Fibroblast of pulmonary artery (primary cell): Measurements from ENCODE around the gene COG5.
"Not testable (repeated sequence)": the region's sequence is repeated elsewhere in the genome, so short reads cannot be mapped to it uniquely, and the experiment has no call there.

Experiments used
- DNase-seq: peaks from one replicate; pipeline ENCODE4 v3.0.0-alpha.2; 2010; ENCODE audit warnings: low read depth
- H3K4me3 ChIP-seq: replicated peaks from 2 replicates; pipeline ENCODE4 v1.5.1; 2011; ENCODE audit warnings: low read depth, mild to moderate bottlenecking, control low read depth, low read length, moderate library complexity
- CTCF ChIP-seq: IDR thresholded peaks from 2 replicates; pipeline ENCODE4 v1.5.1; 2011; ENCODE audit warnings: mild to moderate bottlenecking, control low read depth, low read length, inconsistent platforms; ENCODE audit errors: missing control alignments

Gene COG5

GRCh38 chr7:107232568-107233090, 331.1 kb downstream of the COG5 start:
- DNase-seq, result peak; percentile 10
- no peak for TF ChIP-seq CTCF
- H3K4me3 ChIP-seq, result no peak overlapping the region

GRCh38 chr7:107230334-107230733, 333.4 kb downstream of the COG5 start:
- no peak overlapping the region for H3K4me3 ChIP-seq
- DNase-seq, result no peak
- no peak for TF ChIP-seq CTCF

GRCh38 chr7:107228291-107228690, 335.4 kb downstream of the COG5 start:
- no peak for DNase-seq
- no peak for TF ChIP-seq CTCF

GRCh38 chr7:107224374-107225223, 339.1 kb downstream of the COG5 start:
- H3K4me3 ChIP-seq, result no peak overlapping the region
- no peak for TF ChIP-seq CTCF
- no peak for DNase-seq

More at GRCh38 chr7:107228291-107228690, 335.4 kb downstream of the COG5 start:
- H3K4me3 ChIP-seq, result no peak overlapping the region

GRCh38 chr7:107220806-107221205, 342.9 kb downstream of the COG5 start:
- DNase-seq, H3K4me3 ChIP-seq: not testable (repeated sequence)

GRCh38 chr7:107220356-107220755, 343.4 kb downstream of the COG5 start:
- DNase-seq, result no peak
- no peak overlapping the region for H3K4me3 ChIP-seq
- TF ChIP-seq CTCF, result no peak

GRCh38 chr7:107219563-107220244, 344.0 kb downstream of the COG5 start:
- no peak for TF ChIP-seq CTCF
- DNase-seq, result no peak
- no peak overlapping the region for H3K4me3 ChIP-seq
